ENCODE data around the gene MBD3L2B.

The MBD3L2B gene

DNA sequence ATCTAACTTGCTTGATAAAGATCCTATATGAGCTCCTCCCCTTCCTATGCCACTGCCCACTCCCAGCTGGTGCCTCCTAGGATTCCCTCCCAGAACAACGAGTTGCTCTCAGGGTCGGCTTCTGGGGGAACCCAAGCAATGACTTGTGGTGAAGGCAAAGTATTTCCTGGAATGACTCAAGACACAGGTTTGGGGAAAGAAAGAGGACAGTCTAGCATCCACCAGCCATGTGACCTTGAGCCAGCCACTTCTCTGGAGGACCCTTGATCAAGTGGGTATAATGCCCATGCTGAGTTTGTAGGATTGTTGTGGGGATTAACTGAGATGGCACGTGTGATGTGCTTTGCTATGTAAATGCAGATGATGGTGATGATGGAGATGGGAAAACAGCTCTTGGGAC is 33.0 kb downstream of the MBD3L2B start:
- DNase-seq (ENCODE audit: low spot score) = no peak
- TF ChIP-seq, protein P1, sequence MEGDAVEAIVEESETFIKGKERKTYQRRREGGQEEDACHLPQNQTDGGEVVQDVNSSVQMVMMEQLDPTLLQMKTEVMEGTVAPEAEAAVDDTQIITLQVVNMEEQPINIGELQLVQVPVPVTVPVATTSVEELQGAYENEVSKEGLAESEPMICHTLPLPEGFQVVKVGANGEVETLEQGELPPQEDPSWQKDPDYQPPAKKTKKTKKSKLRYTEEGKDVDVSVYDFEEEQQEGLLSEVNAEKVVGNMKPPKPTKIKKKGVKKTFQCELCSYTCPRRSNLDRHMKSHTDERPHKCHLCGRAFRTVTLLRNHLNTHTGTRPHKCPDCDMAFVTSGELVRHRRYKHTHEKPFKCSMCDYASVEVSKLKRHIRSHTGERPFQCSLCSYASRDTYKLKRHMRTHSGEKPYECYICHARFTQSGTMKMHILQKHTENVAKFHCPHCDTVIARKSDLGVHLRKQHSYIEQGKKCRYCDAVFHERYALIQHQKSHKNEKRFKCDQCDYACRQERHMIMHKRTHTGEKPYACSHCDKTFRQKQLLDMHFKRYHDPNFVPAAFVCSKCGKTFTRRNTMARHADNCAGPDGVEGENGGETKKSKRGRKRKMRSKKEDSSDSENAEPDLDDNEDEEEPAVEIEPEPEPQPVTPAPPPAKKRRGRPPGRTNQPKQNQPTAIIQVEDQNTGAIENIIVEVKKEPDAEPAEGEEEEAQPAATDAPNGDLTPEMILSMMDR (IDR thresholded peaks at IDR 0.05; ENCODE audit: extremely low read depth, insufficient read depth, missing control alignments) = no peak
- in situ Hi-C loops (cut with MboI; ENCODE audit: low pct_unique_long_range_greater_than_20kb, low sequenced_read_pairs, unreplicated experiment) = no loop called here

DNA sequence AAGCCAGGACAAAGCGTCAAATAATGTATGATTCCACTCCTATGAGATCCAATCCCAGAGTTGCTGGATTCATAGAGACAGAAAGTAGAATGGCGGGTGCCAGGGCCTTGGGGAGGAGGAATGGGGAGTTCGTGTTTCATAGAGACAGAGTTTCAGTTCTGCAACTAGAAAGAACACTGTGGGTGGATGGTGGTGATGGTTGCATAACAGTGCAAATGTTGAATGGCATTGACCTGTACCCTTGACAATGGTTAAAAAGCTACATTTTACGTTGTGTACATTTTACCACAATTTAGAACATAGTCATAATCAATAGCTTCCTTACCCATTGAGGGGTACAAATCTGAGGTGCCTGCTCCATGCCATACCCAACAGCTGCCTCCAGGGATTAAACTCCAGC is 33.4 kb downstream of the MBD3L2B start:
- TF ChIP-seq, protein P1 (IDR thresholded peaks at IDR 0.05; ENCODE audit: extremely low read depth, insufficient read depth, missing control alignments) = no peak
- in situ Hi-C loops (cut with MboI; ENCODE audit: low pct_unique_long_range_greater_than_20kb, low sequenced_read_pairs, unreplicated experiment) = no loop called here
- DNase-seq (ENCODE audit: low spot score) = no peak

DNA sequence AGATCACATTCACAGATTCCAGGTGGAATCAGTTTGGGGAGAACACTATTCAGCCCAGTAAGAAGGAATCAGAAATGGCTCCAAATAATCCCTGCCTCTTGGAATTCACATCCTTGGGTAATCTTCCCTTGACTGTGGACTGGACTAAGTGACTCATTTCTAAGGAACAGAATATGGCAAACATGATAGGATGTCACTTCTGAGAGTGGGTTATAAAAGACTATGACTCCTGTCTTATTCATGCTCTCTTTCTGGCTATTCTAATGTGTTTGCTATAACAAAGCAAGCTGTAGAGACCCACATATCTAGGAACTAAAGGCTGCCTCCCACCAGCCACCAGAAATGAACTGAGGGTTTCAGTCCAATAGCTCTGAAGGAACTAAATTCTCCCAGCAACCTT is 37.8 kb downstream of the MBD3L2B start:
- DNase-seq (ENCODE audit: low spot score) = no peak
- TF ChIP-seq, protein P1 (IDR thresholded peaks at IDR 0.05; ENCODE audit: extremely low read depth, insufficient read depth, missing control alignments) = no peak
- in situ Hi-C loops (cut with MboI; ENCODE audit: low pct_unique_long_range_greater_than_20kb, low sequenced_read_pairs, unreplicated experiment) = no loop called here

DNA sequence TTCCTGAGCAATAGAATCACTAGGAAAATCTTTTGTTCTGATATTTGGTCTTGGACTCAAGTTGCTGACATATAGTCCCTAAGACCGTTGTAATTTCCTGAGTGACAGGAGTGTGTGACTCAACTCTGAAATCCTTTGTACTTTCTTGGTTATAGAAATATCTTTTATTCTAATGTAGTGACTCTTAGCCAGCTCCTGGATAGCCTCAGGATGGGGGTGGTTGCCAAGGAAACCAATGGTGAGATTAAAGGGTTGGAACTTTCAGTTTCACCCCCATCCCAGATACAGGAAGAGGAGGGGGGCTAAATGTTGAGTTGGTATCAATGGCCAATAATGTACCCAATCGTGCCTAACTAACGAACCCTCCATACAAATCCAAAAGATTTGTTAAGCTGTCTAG is 41.8 kb downstream of the MBD3L2B start:
- TF ChIP-seq, protein P1 (IDR thresholded peaks at IDR 0.05; ENCODE audit: extremely low read depth, insufficient read depth, missing control alignments) = no peak
- no peak for DNase-seq (ENCODE audit: low spot score)
- in situ Hi-C loops (cut with MboI; ENCODE audit: low pct_unique_long_range_greater_than_20kb, low sequenced_read_pairs, unreplicated experiment) = no loop called here

DNA sequence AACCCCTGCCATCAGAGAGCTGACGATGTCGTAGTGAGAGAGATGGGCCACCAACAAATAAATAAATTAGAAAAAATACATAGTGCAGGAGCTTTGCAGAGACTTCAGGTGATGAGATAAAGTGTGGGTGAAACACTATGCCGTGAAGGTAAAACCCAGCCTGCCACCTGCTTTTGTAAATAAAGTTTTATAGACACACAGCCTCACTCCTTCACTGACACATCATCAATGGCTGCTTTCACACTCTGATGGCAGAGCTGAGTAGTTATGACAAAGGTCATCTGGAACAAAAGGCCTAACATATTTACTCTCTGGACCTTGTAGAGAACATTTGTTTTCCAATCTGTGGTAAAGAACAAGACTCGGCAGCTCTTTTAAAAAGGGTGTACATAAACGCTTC is 45.0 kb downstream of the MBD3L2B start:
- in situ Hi-C loops (cut with MboI; ENCODE audit: low pct_unique_long_range_greater_than_20kb, low sequenced_read_pairs, unreplicated experiment) = no loop called here
- TF ChIP-seq, protein P1 (IDR thresholded peaks at IDR 0.05; ENCODE audit: extremely low read depth, insufficient read depth, missing control alignments) = no peak
- no peak for DNase-seq (ENCODE audit: low spot score)

DNA sequence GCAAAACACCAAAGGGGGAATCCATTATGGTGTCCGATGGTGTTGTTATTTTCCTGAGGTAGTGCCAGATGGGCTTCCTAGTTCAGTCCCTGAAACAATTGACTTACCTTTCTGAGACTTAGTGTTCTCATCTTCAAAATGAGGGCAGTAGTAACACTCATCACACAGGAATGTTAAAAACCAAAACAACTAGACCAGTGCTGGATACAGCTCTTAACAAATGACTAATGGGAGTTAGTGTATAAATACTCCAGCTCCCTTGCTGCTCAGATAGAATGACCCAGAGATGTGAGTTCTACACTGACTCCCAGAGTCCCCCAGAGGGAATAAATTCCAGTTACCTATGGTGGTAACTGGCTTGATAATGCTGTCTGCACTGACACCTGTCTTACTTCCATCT is 49.9 kb downstream of the MBD3L2B start:
- in situ Hi-C loops (cut with MboI; ENCODE audit: low pct_unique_long_range_greater_than_20kb, low sequenced_read_pairs, unreplicated experiment) = no loop called here
- DNase-seq (ENCODE audit: low spot score) = no peak

More for the DNA sequence above, 49.9 kb downstream of the MBD3L2B start:
- TF ChIP-seq, protein P1 (IDR thresholded peaks at IDR 0.05; ENCODE audit: extremely low read depth, insufficient read depth, missing control alignments) = no peak
